ENCODE results near the gene ENGASE.

GRCh38 chr17:79042421-79043190 is 32.0 kb upstream of the ENGASE start:
- TF ChIP-seq USF2 (IDR thresholded peaks at IDR 0.05; ENCODE audit: borderline replicate concordance, low read depth, low read length) (no peak), CTCF (IDR thresholded peaks at IDR 0.05) (peak; percentile 97), RFX5 (IDR thresholded peaks at IDR 0.05; ENCODE audit: low read length) (no peak; the same call in 1 of the 2 replicates), EP300 (IDR thresholded peaks at IDR 0.05; ENCODE audit: borderline replicate concordance in 1 of 2, low read depth in 1 of 2, low read length in 1 of 2) (no peak), SIN3A (IDR thresholded peaks at IDR 0.05; ENCODE audit: borderline replicate concordance, low read depth, low read length) (no peak), MAX (IDR thresholded peaks at IDR 0.05; ENCODE audit: low read depth) (no peak), FOXM1 (IDR thresholded peaks at IDR 0.05; ENCODE audit: low read depth) (no peak), GABPA (IDR thresholded peaks at IDR 0.05; ENCODE audit: low read depth) (no peak), USF1 (IDR thresholded peaks at IDR 0.05; ENCODE audit: borderline replicate concordance, low read depth) (no peak), TCF12 (IDR thresholded peaks at IDR 0.05) (no peak), RXRA (IDR thresholded peaks at IDR 0.05; ENCODE audit: borderline replicate concordance, low read depth) (no peak), POLR2AphosphoS5 (IDR thresholded peaks at IDR 0.05; ENCODE audit: low read depth, low read length) (no peak), RCOR1 (IDR thresholded peaks at IDR 0.05; ENCODE audit: low read length) (no peak), RAD21 (IDR thresholded peaks at IDR 0.05; ENCODE audit: low read length) (peak; percentile 95)
